Endodermal cell (in vitro differentiated cells): Measurements from ENCODE around the gene TNFRSF14. TPM values are rescaled to one million over a fixed set of nuclear protein-coding genes. Genes with fewer than 3 reads are reported as not detected.
A peak's percentile ranks its signal among the peaks of the same experiment; 100 is the strongest.

Experiments
- DNase-seq: peaks from one replicate; pipeline ENCODE4 v3.0.0-alpha.2; 2017
- H3K27ac ChIP-seq: 2 replicates; pipeline ENCODE4 v1.5.1; 2013; ENCODE audit warnings: mild to moderate bottlenecking, low read depth, low read length, moderate library complexity
- H3K27me3 ChIP-seq: 2 replicates; pipeline ENCODE4 v1.6.1; 2013; ENCODE audit warnings: mild to moderate bottlenecking, low read length, moderate library complexity; ENCODE audit not compliant: insufficient read depth, control insufficient read depth, poor library complexity, severe bottlenecking
- H3K36me3 ChIP-seq: 2 replicates; pipeline ENCODE4 v1.7.0; 2013; ENCODE audit warnings: mild to moderate bottlenecking, low read length, moderate library complexity; ENCODE audit not compliant: control insufficient read depth, insufficient read depth
- H3K4me1 ChIP-seq: one replicate; pipeline ENCODE4 v1.7.0; 2013; ENCODE audit warnings: low read length; ENCODE audit not compliant: control insufficient read depth, insufficient read depth
- H3K4me3 ChIP-seq: 2 replicates; pipeline ENCODE4 v1.5.1; 2013; ENCODE audit warnings: mild to moderate bottlenecking, low read length, moderate library complexity
- H3K9ac ChIP-seq: 2 replicates; pipeline ENCODE4 v1.6.1; 2013; ENCODE audit warnings: mild to moderate bottlenecking, low read length, moderate library complexity; ENCODE audit not compliant: poor library complexity, severe bottlenecking; ENCODE audit errors: extremely low read depth
- H3K9me3 ChIP-seq: 2 replicates; pipeline ENCODE4 v1.6.1; 2013; ENCODE audit warnings: mild to moderate bottlenecking, low read length, moderate library complexity; ENCODE audit not compliant: control insufficient read depth
- H3K27ac Mint-ChIP-seq: 2 replicates; pipeline ENCODE4 v1.8.0; 2020; ENCODE audit warnings: mixed read lengths
- H3K27me3 Mint-ChIP-seq: 2 replicates; pipeline ENCODE4 v1.8.0; 2021; ENCODE audit warnings: mild to moderate bottlenecking, mixed read lengths; ENCODE audit not compliant: insufficient read depth
- H3K36me3 Mint-ChIP-seq: 2 replicates; pipeline ENCODE4 v1.8.0; 2020; ENCODE audit warnings: low read depth, mixed read lengths
- H3K4me1 Mint-ChIP-seq: 2 replicates; pipeline ENCODE4 v1.8.0; 2020; ENCODE audit warnings: mixed read lengths
- H3K4me3 Mint-ChIP-seq: 2 replicates; pipeline ENCODE4 v1.8.0; 2020; ENCODE audit warnings: mild to moderate bottlenecking, moderate library complexity, mixed read lengths
- H3K9me3 Mint-ChIP-seq: 2 replicates; pipeline ENCODE4 v1.8.0; 2020; ENCODE audit warnings: mild to moderate bottlenecking, mixed read lengths
- WGBS, 2 experiments: methylation state at CpG; one replicate each; pipeline versions ENCODE4 v1.1.5 to v1.1.7; 2013; ENCODE audit warnings: missing lambda C conversion rate in 2 of 2, mixed read lengths in 1 of 2; ENCODE audit not compliant: insufficient coverage in 1 of 2, insufficient read length in 1 of 2; 5-methylcytosine and 5-hydroxymethylcytosine counted together
- total RNA-seq, 2 donors: library from RNA; stranded (reverse); fragmentation: NEBNext Ultra II Directional in 1 of 2; extraction: Animal tissue kit (Norgen Biotek cat#: 25700) in 1 of 2; gene quantifications; 2 replicates in 1 of 2; 3 replicates in 1 of 2; pipeline ENCODE4 v1.2.1, GENCODE V29; 2021
- TF ChIP-seq, protein P1 (sequence below): fragments of 200-600 bp; sonication (generic); conservative IDR thresholded peaks from 2 replicates; pipeline ENCODE4 v1.5.0; 2021; ENCODE audit warnings: antibody characterized with exemption, mild to moderate bottlenecking

TNFRSF14 gene
- total RNA-seq, 2 donors from 2014 or later = 0.29 to 0.46 TPM

- H3K27ac ChIP-seq = peak overlapping the region; percentile 66
- TF ChIP-seq, protein P1, sequence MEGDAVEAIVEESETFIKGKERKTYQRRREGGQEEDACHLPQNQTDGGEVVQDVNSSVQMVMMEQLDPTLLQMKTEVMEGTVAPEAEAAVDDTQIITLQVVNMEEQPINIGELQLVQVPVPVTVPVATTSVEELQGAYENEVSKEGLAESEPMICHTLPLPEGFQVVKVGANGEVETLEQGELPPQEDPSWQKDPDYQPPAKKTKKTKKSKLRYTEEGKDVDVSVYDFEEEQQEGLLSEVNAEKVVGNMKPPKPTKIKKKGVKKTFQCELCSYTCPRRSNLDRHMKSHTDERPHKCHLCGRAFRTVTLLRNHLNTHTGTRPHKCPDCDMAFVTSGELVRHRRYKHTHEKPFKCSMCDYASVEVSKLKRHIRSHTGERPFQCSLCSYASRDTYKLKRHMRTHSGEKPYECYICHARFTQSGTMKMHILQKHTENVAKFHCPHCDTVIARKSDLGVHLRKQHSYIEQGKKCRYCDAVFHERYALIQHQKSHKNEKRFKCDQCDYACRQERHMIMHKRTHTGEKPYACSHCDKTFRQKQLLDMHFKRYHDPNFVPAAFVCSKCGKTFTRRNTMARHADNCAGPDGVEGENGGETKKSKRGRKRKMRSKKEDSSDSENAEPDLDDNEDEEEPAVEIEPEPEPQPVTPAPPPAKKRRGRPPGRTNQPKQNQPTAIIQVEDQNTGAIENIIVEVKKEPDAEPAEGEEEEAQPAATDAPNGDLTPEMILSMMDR = no peak
- no peaks in the 10 kb centered on the region for H3K4me1 ChIP-seq
- peak; percentile 61 for DNase-seq
- Mint-ChIP-seq H3K9me3 (no peaks in the 10 kb centered on the region), H3K27ac (no peak overlapping the region), H3K36me3 (no peaks in the 10 kb centered on the region), H3K27me3 (peaks cover 49% of the 10 kb centered on the region), H3K4me1 (peaks cover 18% of the 10 kb centered on the region), H3K4me3 (peak overlapping the region; percentile 75)
- H3K9me3 ChIP-seq = no peaks in the 10 kb centered on the region
- H3K27me3 ChIP-seq = peaks cover 50% of the 10 kb centered on the region
- WGBS, 2 experiments = 37 to 39% methylated on average over 15 to 20 of the region's 20 CpGs
- H3K36me3 ChIP-seq = peaks cover 6% of the 10 kb centered on the region
- no peak overlapping the region for H3K4me3 ChIP-seq
- H3K9ac ChIP-seq = no peak overlapping the region
These were observed 29.2 kb upstream of the TNFRSF14 start for GRCh38 chr1:2526824-2527555.

- Mint-ChIP-seq H3K27me3 (peaks cover 52% of the 10 kb centered on the region), H3K27ac (no peak overlapping the region), H3K9me3 (no peaks in the 10 kb centered on the region), H3K4me1 (peaks cover 18% of the 10 kb centered on the region), H3K36me3 (no peaks in the 10 kb centered on the region), H3K4me3 (no peak overlapping the region)
- TF ChIP-seq, protein P1 = no peak
- Histone ChIP-seq H3K27ac (peak overlapping the region; percentile 66), H3K27me3 (peaks cover 55% of the 10 kb centered on the region), H3K9me3 (no peaks in the 10 kb centered on the region), H3K9ac (no peak overlapping the region), H3K4me3 (no peak overlapping the region), H3K4me1 (no peaks in the 10 kb centered on the region), H3K36me3 (peaks cover 6% of the 10 kb centered on the region)
- DNase-seq = no peak
- WGBS, 2 experiments = 88% methylated on average over 1 to 4 of the region's 4 CpGs
These were observed 28.7 kb upstream of the TNFRSF14 start for GRCh38 chr1:2527556-2527860.

DNA sequence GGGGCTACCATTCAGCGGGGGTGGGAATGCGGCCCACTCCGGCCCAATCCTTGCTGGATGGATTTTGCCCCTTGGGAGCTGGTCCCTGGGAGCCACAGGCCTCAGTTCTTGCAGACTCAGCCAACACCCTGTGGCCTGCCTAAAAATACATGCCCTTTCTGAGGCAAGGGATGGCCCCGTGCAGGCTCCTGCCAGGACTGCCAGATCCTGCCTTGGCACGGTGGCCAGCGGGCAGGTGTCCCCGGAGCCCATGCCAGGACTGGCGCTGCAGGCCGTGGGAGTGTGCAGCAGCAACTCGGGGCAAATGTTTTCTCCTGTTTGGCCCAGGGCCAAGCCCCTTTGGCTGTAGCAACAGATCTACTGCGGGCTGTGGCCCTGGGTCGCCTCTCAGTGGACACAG lies 28.2 kb upstream of the TNFRSF14 start:
- Mint-ChIP-seq H3K27ac (no peak overlapping the region), H3K4me1 (peaks cover 18% of the 10 kb centered on the region), H3K36me3 (no peaks in the 10 kb centered on the region), H3K4me3 (no peak overlapping the region), H3K27me3 (peaks cover 56% of the 10 kb centered on the region), H3K9me3 (no peaks in the 10 kb centered on the region)
- Histone ChIP-seq H3K36me3 (peaks cover 1% of the 10 kb centered on the region), H3K9me3 (no peaks in the 10 kb centered on the region), H3K27ac (peak overlapping the region; percentile 66), H3K4me3 (no peak overlapping the region), H3K4me1 (no peaks in the 10 kb centered on the region), H3K27me3 (peaks cover 60% of the 10 kb centered on the region), H3K9ac (no peak overlapping the region)
- DNase-seq = no peak
- TF ChIP-seq, protein P1 = no peak
- WGBS, 2 experiments = 89 to 91% methylated on average over 11 to 12 of the region's 12 CpGs
